Central memory CD8-positive, alpha-beta T cell (primary cell): ENCODE results near the gene UST.

Experiments
- ATAC-seq: fragments of 150-1000 bp; cut with Tn5 transposase; replicated peaks from 2 replicates; pipeline ENCODE4 v1.10.0; 2022; ENCODE audit warnings: mild to moderate bottlenecking, moderate FRiP score, moderate number of reproducible peaks; ENCODE audit not compliant: poor library complexity, severe bottlenecking; ENCODE audit errors: extremely low read depth
- DNase-seq, 2 donors: peaks; one replicate each; pipeline ENCODE4 v3.0.0; 2021; ENCODE audit warnings: low spot score in 2 of 2
- H3K27ac Mint-ChIP-seq: one replicate; pipeline ENCODE4 v1.8.0; 2022; ENCODE audit warnings: low read depth, mild to moderate bottlenecking, moderate library complexity, mixed read lengths
- H3K27me3 Mint-ChIP-seq: one replicate; pipeline ENCODE4 v1.8.0; 2022; ENCODE audit warnings: mixed read lengths
- H3K36me3 Mint-ChIP-seq: one replicate; pipeline ENCODE4 v1.8.0; 2022; ENCODE audit warnings: mild to moderate bottlenecking, moderate library complexity, mixed read lengths; ENCODE audit not compliant: insufficient read depth
- H3K4me1 Mint-ChIP-seq: one replicate; pipeline ENCODE4 v1.8.0; 2022; ENCODE audit warnings: mixed read lengths
- H3K4me3 Mint-ChIP-seq: one replicate; pipeline ENCODE4 v1.8.0; 2022; ENCODE audit warnings: mild to moderate bottlenecking, moderate library complexity, mixed read lengths
- H3K9me3 Mint-ChIP-seq: one replicate; pipeline ENCODE4 v1.8.0; 2022; ENCODE audit warnings: mixed read lengths

Gene UST

DNA sequence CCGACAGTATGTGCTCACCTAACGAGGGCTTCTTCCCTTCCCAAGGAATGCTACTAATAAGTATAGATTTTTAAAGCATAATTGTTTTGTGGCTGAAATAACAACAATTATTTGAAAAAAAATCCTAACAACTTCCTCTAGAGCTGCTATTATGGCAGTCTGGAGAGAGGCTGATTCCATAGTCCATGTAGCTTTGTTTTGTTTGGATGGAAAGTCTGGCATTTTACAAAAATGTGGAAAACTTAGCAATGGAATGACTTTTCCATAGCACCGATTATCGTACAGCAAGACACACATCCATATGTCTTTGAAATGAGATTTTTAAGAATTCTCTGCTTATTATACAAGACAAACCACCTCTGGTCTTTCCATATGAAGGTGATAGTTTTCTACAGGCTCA lies 318.3 kb downstream of the UST start:
- Mint-ChIP-seq H3K4me1 (peaks cover 23% of the 10 kb centered on the region), H3K36me3 (peaks cover 3% of the 10 kb centered on the region), H3K9me3 (no peaks in the 10 kb centered on the region), H3K4me3 (no peak overlapping the region), H3K27ac (no peak overlapping the region), H3K27me3 (no peaks in the 10 kb centered on the region)
- ATAC-seq, result no peak
- DNase-seq, result no peak

DNA sequence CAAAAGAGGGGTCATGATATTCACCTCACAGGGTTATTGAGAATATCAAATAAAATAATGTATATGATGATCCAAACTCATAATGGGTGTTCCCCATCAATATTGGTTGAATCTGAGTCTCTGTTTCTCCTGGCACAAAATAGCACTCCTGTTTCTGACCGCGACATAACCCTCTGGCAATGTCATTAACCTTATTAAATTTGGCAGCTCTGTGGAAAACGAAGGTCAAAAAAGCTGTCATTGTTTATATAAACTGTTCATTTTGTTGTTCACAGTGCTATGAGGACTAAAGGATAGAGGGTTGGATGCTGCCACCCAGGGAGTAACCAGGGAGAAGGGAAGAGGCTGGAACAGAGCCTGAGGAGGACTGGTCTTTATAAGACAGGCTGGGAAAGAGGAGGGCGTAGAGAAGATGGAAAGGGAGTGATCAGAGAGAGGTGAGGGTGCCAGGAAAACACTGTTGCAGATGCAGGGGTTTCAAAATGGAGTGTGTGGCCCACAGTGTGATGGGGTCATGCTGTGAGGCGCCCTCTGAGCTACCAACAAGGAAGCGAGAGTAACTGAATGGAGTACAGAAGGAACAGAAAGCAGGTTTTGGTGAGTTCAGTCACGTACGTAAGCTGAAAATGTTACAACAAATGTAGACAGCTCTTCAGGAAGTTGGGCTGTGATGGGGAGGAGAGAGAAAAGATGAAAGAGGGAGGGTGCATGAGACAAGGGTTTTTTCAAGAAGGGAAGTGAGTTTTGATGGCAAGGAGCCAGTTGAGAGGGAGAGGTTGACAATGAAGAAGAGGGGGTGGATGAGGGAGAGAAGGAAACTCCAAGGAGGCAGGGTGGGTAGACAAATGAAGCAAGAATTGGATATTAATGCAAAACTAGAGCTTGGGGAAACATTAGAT lies 319.1 kb downstream of the UST start:
- Mint-ChIP-seq H3K27me3 (no peaks in the 10 kb centered on the region), H3K4me1 (peaks cover 15% of the 10 kb centered on the region), H3K27ac (peak overlapping the region; percentile 95), H3K9me3 (no peaks in the 10 kb centered on the region), H3K4me3 (peak overlapping the region; percentile 26), H3K36me3 (no peaks in the 10 kb centered on the region)
- ATAC-seq (peak; percentile 97), DNase-seq (peak in 1 of 2 donors; percentile 41)

DNA sequence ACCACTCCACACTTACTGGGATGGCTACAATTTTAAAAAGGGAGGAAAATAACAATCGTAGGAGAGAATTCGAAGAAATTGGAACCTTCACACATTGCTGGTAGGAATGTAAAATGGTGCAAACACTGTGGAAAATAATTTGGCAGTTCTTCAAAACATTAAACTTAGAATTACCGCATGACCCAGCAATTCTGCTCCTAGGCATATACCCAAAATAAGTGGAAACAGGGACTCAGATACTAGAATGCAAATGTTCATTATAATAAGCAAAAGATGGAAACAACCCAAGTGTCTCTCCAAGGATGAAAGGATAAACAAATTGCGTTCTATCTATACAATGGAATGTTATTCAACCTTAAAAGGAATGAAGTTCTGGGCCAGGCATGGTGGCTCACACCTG lies 325.2 kb downstream of the UST start:
- no peak for DNase-seq
- H3K4me3 Mint-ChIP-seq, result no peak overlapping the region

DNA sequence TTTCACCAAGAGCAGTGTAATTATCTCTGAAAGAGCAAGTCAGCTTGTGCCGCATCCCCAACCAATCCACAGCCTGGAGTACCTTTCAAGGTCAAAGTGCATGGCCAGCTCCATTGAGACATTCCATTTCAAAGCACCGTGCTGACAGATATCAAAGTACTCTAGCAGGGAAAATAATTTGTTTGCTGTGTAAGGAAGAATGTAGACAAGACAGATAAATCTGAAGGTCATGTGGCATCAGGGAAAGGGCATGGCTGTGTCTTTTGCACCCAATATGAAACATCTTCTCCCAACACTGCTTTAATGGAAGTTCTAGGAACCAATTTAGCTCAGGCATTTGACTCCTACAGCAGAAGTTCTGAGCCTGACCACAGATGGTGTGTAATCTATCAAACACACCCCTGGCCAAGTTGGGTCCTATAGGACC lies 328.0 kb downstream of the UST start:
- H3K4me3 Mint-ChIP-seq, result no peak overlapping the region
- H3K36me3 Mint-ChIP-seq, result peaks cover 4% of the 10 kb centered on the region
- ATAC-seq (no peak), DNase-seq (no peak)
- no peaks in the 10 kb centered on the region for H3K27me3 Mint-ChIP-seq
- H3K27ac Mint-ChIP-seq, result no peak overlapping the region
- no peaks in the 10 kb centered on the region for H3K9me3 Mint-ChIP-seq
- H3K4me1 Mint-ChIP-seq, result peaks cover 7% of the 10 kb centered on the region

More for the DNA sequence above, 325.2 kb downstream of the UST start:
- Mint-ChIP-seq H3K9me3 (no peaks in the 10 kb centered on the region), H3K27ac (no peak overlapping the region), H3K4me1 (peaks cover 7% of the 10 kb centered on the region), H3K36me3 (peaks cover 2% of the 10 kb centered on the region), H3K27me3 (no peaks in the 10 kb centered on the region)
- no peak for ATAC-seq

DNA sequence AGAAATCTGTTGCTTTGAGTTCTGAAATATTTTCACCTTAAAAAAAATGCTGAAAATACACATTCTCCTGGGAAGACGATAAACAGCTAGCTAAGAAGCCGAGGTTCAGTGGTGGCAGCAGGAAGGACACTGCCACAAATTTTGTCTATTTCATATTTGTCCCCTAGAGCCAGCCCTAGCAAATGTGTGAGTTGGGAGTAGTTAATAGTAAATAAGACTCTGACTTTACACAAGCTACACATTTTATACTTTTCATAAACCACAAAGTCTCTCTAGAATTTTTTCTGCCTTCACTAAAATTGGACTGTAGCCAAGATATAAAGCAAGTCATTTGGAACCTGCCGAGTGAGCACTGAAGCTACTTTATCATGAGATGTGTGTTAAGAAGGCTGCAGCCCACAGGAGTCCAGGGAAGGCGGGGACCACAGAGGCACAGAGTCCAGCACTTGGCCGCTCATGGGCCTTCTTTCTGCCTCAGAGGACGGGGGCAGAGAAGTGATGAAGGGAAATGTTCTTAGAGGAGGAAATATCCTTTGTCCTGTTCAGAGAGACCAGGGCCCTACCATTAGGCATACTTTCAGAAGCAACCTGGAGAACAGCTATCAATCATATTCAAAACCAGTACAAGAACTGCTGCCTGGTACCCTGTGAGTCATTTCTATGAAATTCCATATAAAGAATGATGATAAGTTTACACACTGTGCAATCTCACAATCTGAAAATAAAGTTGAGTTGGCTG lies 329.0 kb downstream of the UST start:
- peaks cover 7% of the 10 kb centered on the region for H3K4me1 Mint-ChIP-seq
- peaks cover 5% of the 10 kb centered on the region for H3K36me3 Mint-ChIP-seq
- DNase-seq (no peak), ATAC-seq (no peak)
- no peak overlapping the region for H3K27ac Mint-ChIP-seq
- no peak overlapping the region for H3K4me3 Mint-ChIP-seq
- H3K27me3 Mint-ChIP-seq, result no peaks in the 10 kb centered on the region
- H3K9me3 Mint-ChIP-seq, result no peaks in the 10 kb centered on the region

DNA sequence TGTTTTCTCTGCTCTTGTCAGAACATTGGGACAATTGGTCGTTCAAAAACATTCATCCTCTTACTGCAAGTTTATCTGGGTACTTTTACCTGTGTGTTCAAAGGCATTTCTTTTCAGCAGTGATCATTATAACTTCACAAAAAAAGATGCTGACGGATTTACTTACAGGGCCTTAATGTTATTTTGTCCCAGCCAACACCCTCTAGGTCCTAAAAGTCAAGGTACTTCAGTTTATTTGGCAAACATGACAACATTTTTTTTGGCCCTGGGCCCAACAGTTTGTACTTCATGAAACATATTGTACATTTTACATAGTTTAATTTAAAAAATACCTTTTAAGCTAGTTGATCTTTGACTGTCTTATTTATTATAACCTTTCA lies 329.5 kb downstream of the UST start:
- no peak overlapping the region for H3K4me3 Mint-ChIP-seq
- DNase-seq, result no peak
- no peak for ATAC-seq
- H3K9me3 Mint-ChIP-seq, result no peaks in the 10 kb centered on the region
- H3K27me3 Mint-ChIP-seq, result no peaks in the 10 kb centered on the region
- H3K27ac Mint-ChIP-seq, result no peak overlapping the region
- H3K4me1 Mint-ChIP-seq, result peaks cover 7% of the 10 kb centered on the region
- peaks cover 5% of the 10 kb centered on the region for H3K36me3 Mint-ChIP-seq

DNA sequence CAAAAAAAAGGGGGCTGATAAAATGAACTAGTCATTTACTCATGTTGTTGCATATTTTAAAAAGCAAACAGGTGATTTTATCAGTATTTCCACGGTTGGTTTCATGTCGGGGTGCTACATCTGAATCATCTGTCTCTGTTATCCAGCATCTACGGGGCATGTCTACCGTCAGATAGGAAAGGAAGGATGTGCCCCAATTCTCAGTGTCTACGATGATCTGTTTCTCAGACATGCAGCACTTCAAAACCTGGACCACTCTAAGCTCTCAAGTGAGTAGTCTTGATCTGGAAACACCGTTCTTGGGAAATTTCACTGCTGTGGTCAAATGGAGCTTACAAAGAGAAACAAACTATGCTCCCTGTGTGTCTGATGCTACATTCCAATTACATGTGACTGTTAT lies 330.4 kb downstream of the UST start:
- Mint-ChIP-seq H3K27me3 (no peaks in the 10 kb centered on the region), H3K9me3 (no peaks in the 10 kb centered on the region), H3K27ac (no peak overlapping the region), H3K4me3 (no peak overlapping the region), H3K4me1 (peaks cover 8% of the 10 kb centered on the region), H3K36me3 (peaks cover 5% of the 10 kb centered on the region)
- no peak for ATAC-seq
- DNase-seq, result no peak

DNA sequence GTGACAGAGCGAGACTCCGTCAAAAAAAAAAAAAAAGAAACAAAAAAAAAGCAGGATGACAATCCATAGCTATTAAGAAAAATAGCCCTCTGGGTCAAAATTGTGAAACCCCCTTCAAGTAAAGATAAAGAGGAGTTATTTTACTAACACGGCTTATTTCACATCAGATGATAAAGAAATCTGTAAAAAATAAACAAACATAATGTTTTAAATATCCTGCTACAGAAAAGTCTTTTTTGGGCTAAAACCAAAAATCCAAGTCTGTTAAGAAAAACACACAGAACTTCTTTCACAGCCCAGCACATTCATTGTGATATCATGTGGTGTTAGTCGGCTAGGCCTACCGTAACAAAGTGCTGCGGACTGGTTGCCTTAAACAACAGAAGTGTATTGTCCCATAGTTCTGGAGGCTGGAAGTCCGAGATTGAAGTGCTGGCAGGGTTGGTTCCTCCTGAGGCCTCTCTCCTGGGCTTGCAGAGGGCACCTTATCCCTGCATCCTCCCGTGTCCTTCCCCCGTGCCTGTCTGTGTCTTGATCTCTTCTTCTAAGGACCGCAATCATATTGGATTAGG lies 331.5 kb downstream of the UST start:
- DNase-seq, result no peak
- no peaks in the 10 kb centered on the region for H3K9me3 Mint-ChIP-seq
- ATAC-seq, result no peak

DNA sequence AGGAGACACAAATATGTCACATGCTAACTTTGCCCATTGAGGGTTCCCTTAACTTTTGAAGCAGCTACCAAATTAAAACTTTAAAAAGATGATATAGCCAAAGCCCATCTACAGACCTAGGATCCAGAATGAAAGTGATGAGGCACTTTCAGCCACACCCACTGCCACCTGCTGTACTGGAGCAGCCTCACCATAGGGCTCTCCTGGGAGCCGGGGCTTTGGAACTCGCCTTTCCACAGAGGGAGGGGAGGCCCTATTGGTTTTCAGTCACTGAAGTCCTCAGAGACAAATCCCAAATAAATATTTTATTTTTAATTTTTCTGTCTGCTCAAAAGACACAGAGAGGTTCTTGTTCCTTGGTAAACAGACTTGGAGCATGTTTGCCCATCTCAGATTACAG lies 332.6 kb downstream of the UST start:
- Mint-ChIP-seq H3K27me3 (no peaks in the 10 kb centered on the region), H3K9me3 (no peaks in the 10 kb centered on the region)
- no peak for ATAC-seq

More for the DNA sequence above, 331.5 kb downstream of the UST start:
- Mint-ChIP-seq H3K27ac (no peak overlapping the region), H3K4me1 (peaks cover 12% of the 10 kb centered on the region), H3K4me3 (no peak overlapping the region), H3K27me3 (no peaks in the 10 kb centered on the region), H3K36me3 (peaks cover 5% of the 10 kb centered on the region)

DNA sequence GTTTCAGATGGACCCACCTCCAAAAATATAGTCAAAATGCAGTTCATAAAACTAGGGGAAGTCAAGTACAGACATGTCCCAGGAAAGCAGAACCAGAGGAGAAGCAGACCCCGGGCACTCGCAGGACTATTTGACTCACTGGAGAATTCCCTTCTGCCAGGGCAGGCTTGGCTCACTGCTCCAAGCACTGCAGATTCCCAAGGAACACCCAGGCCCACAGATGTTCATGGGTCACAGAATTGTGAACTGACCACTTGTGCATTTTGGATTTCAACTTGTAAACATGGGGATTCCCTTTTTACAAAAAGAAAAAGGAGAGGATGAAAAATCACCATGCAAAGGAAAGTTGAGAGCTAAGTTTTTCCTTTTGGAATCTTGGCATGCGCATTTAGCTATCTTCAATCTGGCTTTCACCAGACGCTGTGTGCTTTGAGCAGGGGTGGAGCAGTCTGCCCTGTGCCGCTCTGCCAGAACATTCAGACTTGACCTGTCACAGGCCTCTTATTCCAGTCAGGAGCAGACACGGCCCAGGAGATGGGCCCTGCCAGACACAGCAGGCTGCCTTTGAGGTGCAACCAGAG lies 333.2 kb downstream of the UST start:
- no peaks in the 10 kb centered on the region for H3K9me3 Mint-ChIP-seq
- no peaks in the 10 kb centered on the region for H3K27me3 Mint-ChIP-seq
- H3K36me3 Mint-ChIP-seq, result peaks cover 5% of the 10 kb centered on the region
- H3K27ac Mint-ChIP-seq, result no peak overlapping the region
- DNase-seq (no peak), ATAC-seq (no peak)
- H3K4me3 Mint-ChIP-seq, result no peak overlapping the region
- H3K4me1 Mint-ChIP-seq, result peaks cover 18% of the 10 kb centered on the region

More for the DNA sequence above, 332.6 kb downstream of the UST start:
- DNase-seq, result no peak
- Mint-ChIP-seq H3K27ac (no peak overlapping the region), H3K36me3 (peaks cover 5% of the 10 kb centered on the region), H3K4me3 (no peak overlapping the region), H3K4me1 (peaks cover 13% of the 10 kb centered on the region)

DNA sequence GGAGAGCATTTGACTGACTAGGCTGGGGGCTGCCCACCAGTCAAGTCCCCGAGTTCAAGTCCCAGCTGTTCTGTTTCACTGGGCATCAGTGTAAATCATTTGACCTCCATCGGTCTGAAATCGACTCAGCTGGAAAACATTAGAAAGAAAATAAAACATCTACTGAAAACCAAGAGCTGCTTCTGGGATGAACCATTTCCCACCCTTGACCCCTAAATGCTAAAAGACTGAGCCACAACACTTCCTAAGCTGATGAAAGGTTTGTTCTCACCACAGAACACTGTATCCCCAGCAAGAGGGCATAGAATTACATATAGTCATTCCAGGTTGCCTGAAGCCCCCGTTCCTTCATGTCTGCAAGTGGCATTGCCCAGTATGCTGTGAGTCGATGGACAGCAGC lies 333.7 kb downstream of the UST start:
- H3K9me3 Mint-ChIP-seq, result no peaks in the 10 kb centered on the region
- no peaks in the 10 kb centered on the region for H3K27me3 Mint-ChIP-seq
- H3K27ac Mint-ChIP-seq, result no peak overlapping the region
- DNase-seq (no peak), ATAC-seq (no peak)
- peaks cover 19% of the 10 kb centered on the region for H3K4me1 Mint-ChIP-seq
- peaks cover 5% of the 10 kb centered on the region for H3K36me3 Mint-ChIP-seq
- no peak overlapping the region for H3K4me3 Mint-ChIP-seq

DNA sequence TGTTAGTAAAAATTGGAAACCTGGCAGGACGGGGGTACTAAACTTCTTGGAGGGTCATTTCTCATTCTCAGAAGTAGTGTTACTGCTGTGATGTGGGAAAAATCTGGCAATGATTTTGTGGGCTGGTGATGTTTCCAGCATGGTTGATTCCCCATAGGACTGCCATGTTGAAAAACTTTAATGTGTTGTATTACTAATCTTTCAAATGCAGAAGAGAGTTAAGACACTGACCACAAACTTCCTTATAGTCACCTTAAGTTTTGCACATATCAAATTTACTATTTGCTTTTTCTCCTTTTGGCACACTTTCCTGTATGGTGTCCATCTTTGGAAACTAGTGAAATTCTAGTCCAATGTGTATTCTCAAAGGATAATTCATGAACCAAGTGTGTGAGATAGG lies 334.5 kb downstream of the UST start:
- no peak overlapping the region for H3K27ac Mint-ChIP-seq
- ATAC-seq (no peak), DNase-seq (no peak)
- no peak overlapping the region for H3K4me3 Mint-ChIP-seq
- H3K9me3 Mint-ChIP-seq, result no peaks in the 10 kb centered on the region
- H3K36me3 Mint-ChIP-seq, result peaks cover 4% of the 10 kb centered on the region
- no peaks in the 10 kb centered on the region for H3K27me3 Mint-ChIP-seq
- peaks cover 16% of the 10 kb centered on the region for H3K4me1 Mint-ChIP-seq
